Activated naive CD4-positive, alpha-beta T cell treated with anti-CD3 and anti-CD28 coated beads for 36 hours (primary cell): Measurements from ENCODE around the gene CCSER2. TPM values are rescaled to one million over a fixed set of nuclear protein-coding genes. Genes with fewer than 3 reads are reported as not detected.
"Not testable (repeated sequence)": the region's sequence is repeated elsewhere in the genome, so short reads cannot be mapped to it uniquely, and the experiment has no call there.

ENCODE experiments used
- CTCF ChIA-PET: fragments of 350-600 bp; sonication (Branson Sonifier 250); formaldehyde crosslinking; loops from one replicate; lab custom pipeline; 2021; ENCODE audit warnings: antibody characterized with exemption; lab: Charles Lee
- DNase-seq: peaks from one replicate; pipeline ENCODE4 v3.0.0-alpha.2; 2020
- H3K27ac Mint-ChIP-seq: one replicate; pipeline ENCODE4 v1.8.0; 2021; ENCODE audit warnings: mild to moderate bottlenecking, mixed read lengths
- H3K27me3 Mint-ChIP-seq: one replicate; pipeline ENCODE4 v1.8.0; 2021; ENCODE audit warnings: low read depth, mixed read lengths
- H3K36me3 Mint-ChIP-seq: one replicate; pipeline ENCODE4 v1.8.0; 2021; ENCODE audit warnings: low read depth, mixed read lengths
- H3K4me1 Mint-ChIP-seq: one replicate; pipeline ENCODE4 v1.8.0; 2021; ENCODE audit warnings: low read depth, mixed read lengths
- H3K4me3 Mint-ChIP-seq: one replicate; pipeline ENCODE4 v1.8.0; 2021; ENCODE audit warnings: mild to moderate bottlenecking, moderate library complexity, mixed read lengths
- H3K9me3 Mint-ChIP-seq: one replicate; pipeline ENCODE4 v1.8.0; 2021; ENCODE audit warnings: mixed read lengths
- intact Hi-C: fragments of 100-400 bp; cut with micrococcal nuclease; formaldehyde crosslinking; loops from one replicate; pipeline ENCODE4 v1.15.1; 2023
- total RNA-seq, 2 experiments: library from RNA; stranded (reverse); gene quantifications; one replicate each; pipeline ENCODE4 v1.2.3, GENCODE V29; 2021

CCSER2 gene
- total RNA-seq, 2 experiments from 2014 or later, result 78.0 to 81.8 TPM

DNA sequence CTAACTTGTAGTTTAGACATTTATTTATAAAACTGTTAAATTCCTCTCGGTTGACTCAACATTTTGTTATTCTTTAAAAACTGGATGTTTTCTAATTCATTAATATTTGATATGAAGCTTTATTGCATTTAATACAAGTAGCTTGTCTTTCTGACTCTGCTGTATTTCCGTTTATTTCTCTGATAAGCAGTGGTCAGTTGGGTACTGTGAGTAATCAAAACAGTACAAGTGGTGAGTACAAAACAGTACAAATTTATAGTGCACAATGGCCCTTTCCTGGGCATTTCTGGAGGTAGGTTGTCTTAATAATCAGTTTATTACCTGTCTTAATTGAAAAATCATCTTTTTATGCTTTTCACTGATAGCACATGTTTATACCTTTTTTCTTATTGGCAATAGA lies 182.7 kb downstream of the CCSER2 start:
- DNase-seq, result no peak
- Mint-ChIP-seq H3K27me3 (no peaks in the 10 kb centered on the region), H3K4me1 (no peaks in the 10 kb centered on the region), H3K4me3 (no peak overlapping the region), H3K27ac (no peak overlapping the region), H3K36me3 (peaks cover 15% of the 10 kb centered on the region), H3K9me3 (no peaks in the 10 kb centered on the region)
- CTCF ChIA-PET, result interaction anchor here (1.4 to 1.5 kb wide), 2 partner anchors 26 to 136 kb away, joined by 3 read pairs; no protein-coding TSS in a partner anchor
- intact Hi-C loops, result no loop called here

DNA sequence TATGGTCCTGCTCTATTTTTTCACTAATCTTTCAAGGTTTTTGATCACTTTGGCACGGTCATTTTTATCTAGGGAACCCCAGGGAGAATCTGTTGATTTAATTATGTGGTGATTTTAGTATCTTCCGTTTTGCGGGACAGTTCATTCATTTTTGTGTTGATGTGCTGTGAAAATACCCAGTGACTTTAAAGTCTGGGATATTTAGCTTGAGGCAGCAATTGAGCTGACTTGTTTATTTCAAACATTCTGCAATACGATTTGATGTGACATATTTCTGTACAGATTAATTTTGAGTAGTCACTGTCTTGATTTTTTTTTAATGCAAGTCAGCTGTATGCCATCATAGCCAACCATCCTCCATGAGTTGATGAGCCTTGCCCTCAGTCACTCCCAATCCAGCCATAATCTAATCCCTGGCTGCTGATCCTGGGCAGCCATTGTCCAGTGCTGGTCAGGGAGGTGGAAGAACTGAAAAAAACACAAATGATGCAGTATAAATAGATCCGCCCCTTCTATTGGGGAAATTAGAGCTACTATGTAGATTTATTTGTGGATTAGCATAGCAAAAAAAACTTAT lies 183.4 kb downstream of the CCSER2 start:
- CTCF ChIA-PET, result interaction anchor here (1.0 to 1.5 kb wide), 4 partner anchors 25 to 137 kb away, joined by 3 to 5 read pairs (median 3); no protein-coding TSS in a partner anchor
- no peak overlapping the region for H3K4me3 Mint-ChIP-seq
- no peak overlapping the region for H3K27ac Mint-ChIP-seq
- intact Hi-C loops, result no loop called here
- no peaks in the 10 kb centered on the region for H3K4me1 Mint-ChIP-seq
- no peak for DNase-seq
- no peaks in the 10 kb centered on the region for H3K9me3 Mint-ChIP-seq
- no peaks in the 10 kb centered on the region for H3K27me3 Mint-ChIP-seq
- H3K36me3 Mint-ChIP-seq, result peaks cover 16% of the 10 kb centered on the region

DNA sequence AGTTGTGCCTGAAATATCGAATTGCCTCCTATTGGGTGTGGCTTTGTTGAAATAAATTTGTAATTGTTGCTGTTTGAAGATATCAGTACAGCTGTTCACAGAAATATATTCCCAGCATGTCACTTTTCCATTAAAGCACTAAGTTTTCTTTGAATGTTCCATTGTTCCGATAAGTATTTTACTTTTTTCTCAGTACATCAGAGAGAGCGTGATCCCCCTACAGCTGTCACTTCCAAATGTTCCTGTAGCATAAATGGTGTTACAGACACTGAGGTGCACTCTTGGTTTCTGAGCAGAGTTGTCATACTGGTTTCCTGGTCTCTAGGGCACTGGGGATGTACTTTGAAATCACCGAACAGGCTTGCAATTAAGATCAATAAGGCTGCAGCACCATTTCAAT lies 189.2 kb downstream of the CCSER2 start:
- H3K4me1 Mint-ChIP-seq, result no peaks in the 10 kb centered on the region
- no peaks in the 10 kb centered on the region for H3K27me3 Mint-ChIP-seq
- peaks cover 15% of the 10 kb centered on the region for H3K36me3 Mint-ChIP-seq
- H3K9me3 Mint-ChIP-seq, result no peaks in the 10 kb centered on the region
- CTCF ChIA-PET, result interaction anchor here (2.0 kb wide), 1 partner anchor 20 kb away, joined by 5 read pairs; no protein-coding TSS in a partner anchor
- H3K27ac Mint-ChIP-seq, result no peak overlapping the region
- DNase-seq, result no peak
- intact Hi-C loops, result no loop called here
- no peak overlapping the region for H3K4me3 Mint-ChIP-seq

DNA sequence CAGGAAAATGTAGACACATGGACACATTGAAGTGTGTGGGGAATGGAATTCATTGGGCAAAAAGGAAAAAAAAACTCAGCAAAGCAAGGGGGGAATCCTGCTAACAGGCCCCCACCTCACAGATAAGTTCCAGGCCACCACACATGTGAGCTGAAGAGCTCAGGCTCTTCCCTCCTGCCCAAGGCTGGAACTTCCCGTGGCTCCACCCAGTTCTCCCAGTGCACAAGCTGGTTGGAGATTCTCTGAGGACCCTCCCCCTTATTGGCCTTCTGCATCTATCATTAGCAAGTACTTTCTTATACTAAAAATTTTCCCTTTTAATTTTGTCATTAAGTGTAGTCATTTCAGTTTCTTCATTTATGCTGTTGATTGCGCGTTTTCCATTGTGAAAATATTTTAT lies 190.8 kb downstream of the CCSER2 start:
- CTCF ChIA-PET, result interaction anchor here (0.6 kb wide), 1 partner anchor 48 kb away, joined by 5 read pairs; no protein-coding TSS in a partner anchor

DNA sequence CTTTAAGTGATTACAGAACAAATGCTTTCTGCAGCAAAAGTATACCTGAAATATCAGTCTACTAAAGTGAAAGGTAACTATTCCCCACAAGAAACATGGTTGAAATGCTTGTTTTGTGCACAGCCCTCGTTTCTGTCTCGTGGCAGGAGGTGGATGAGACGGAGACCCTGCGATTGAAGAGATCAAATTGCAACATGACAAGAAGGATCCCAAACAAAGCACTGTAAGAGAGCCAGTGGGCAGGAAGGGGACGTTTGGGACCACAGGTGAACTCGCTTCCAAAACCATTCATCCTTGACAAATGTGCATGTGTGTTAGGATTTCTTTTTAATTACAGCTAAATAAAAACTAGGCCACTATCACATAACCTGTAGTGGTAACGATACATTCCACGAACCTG lies 192.6 kb downstream of the CCSER2 start:
- H3K4me1 Mint-ChIP-seq, result peaks cover 5% of the 10 kb centered on the region
- CTCF ChIA-PET, result interaction anchor here (1.0 kb wide), 1 partner anchor 16 kb away, joined by 4 read pairs; no protein-coding TSS in a partner anchor
- intact Hi-C loops, result no loop called here

More for the DNA sequence above, 190.8 kb downstream of the CCSER2 start:
- Mint-ChIP-seq H3K27me3 (no peaks in the 10 kb centered on the region), H3K27ac (no peak overlapping the region), H3K36me3 (peaks cover 7% of the 10 kb centered on the region), H3K4me1 (peaks cover 5% of the 10 kb centered on the region), H3K9me3 (no peaks in the 10 kb centered on the region), H3K4me3 (no peak overlapping the region)
- intact Hi-C loops, result no loop called here
- DNase-seq, result no peak

DNA sequence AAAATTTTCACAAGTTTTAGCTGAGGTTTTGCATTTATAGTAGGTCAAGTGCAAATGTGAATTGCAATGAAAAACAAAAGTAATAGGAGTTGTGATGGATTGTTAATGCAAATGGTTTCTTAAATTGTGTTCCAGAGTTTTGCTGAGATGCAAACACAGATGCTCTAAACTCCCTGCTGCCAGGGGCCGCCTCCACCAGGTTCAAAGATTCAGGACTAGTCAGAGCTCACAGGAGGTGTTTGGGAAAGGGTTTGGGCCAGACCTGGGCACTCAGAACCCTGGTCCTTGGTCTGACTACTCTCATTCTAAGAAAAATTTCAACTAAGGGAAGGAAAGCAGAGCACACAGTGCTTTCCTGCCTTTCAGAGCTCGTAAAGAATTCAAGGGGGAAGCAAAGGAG lies 193.1 kb downstream of the CCSER2 start:
- CTCF ChIA-PET, result interaction anchor here (1.0 kb wide), 1 partner anchor 16 kb away, joined by 4 read pairs; no protein-coding TSS in a partner anchor
- Mint-ChIP-seq H3K4me3 (no peak overlapping the region), H3K9me3 (peaks cover 16% of the 10 kb centered on the region), H3K4me1 (peaks cover 5% of the 10 kb centered on the region), H3K36me3 (peaks cover 11% of the 10 kb centered on the region), H3K27me3 (no peaks in the 10 kb centered on the region), H3K27ac (no peak overlapping the region)
- DNase-seq, result no peak
- intact Hi-C loops, result no loop called here

More for the DNA sequence above, 192.6 kb downstream of the CCSER2 start:
- Mint-ChIP-seq H3K4me3 (no peak overlapping the region), H3K36me3 (peaks cover 10% of the 10 kb centered on the region), H3K27me3 (no peaks in the 10 kb centered on the region), H3K9me3 (peaks cover 11% of the 10 kb centered on the region), H3K27ac (no peak overlapping the region)
- DNase-seq, result no peak

DNA sequence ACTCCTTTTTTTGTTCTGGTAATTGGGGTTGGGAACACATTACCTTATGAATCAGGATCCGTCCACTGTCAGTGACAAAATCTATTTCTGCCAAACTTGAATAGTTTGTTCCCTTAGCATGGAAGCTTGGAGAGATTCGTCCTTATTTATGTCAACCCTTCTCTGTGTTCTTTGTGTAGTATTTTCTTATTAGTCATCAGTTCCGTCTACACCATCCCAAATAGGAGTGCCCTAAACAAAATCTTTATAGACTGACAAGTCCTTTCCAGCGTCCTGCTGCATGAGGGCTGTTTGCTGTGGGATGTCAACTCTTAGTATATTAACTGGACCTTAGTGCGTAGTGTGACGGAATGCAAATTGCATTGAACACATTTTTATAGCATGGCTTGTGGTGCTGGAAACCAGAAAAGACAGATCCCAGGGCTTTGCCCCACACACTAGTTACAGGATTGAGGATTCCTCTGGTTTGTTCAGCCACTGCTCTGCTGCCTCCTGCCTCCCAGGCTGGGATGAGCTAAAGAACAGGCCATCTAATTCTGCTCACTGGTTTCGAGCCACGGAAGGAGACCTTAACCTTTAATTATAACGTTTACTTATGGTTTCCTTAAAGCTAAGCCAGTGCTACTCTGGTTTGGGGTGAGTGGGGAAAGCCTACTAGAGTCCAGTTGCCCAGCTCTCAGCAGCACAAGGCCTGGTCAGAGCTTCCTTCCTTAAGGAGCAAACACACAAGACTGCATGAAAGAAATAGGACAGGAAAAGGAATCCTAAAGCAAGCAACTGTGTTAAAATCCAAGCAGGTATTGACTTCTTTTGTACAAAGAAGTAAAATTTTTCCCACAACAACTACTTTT lies 194.4 kb downstream of the CCSER2 start:
- no peak for DNase-seq
- CTCF ChIA-PET, result interaction anchor here (0.6 to 2.9 kb wide), 3 partner anchors 15 to 355 kb away, joined by 3 to 13 read pairs (median 4); no protein-coding TSS in a partner anchor

DNA sequence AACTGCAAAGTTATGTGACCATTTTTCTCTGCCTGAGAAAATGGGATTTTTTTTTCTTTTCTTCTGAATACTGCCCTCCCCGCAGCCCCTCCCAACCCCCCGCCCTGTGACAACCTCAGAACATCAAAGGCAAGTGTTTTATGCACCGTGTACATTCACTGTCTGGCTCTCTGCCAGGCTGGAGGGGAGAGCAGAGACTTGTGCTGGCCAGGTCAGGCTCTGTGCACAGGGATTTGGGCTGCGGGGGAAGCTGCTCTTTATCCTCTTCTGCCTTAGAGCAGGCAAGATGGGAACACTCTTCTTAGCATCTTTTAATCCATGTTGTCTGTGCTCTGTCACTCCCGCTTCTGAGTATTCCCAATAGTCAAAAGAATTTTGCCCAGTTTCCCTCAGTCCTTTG lies 195.1 kb downstream of the CCSER2 start:
- Mint-ChIP-seq H3K4me1 (peaks cover 5% of the 10 kb centered on the region), H3K27ac (no peak overlapping the region), H3K4me3 (no peak overlapping the region), H3K9me3 (peaks cover 18% of the 10 kb centered on the region), H3K27me3 (no peaks in the 10 kb centered on the region), H3K36me3 (peaks cover 11% of the 10 kb centered on the region)
- DNase-seq, result peak; percentile 26
- CTCF ChIA-PET, result interaction anchor here (0.6 to 2.9 kb wide), 2 partner anchors 14 to 215 kb away, joined by 4 to 13 read pairs; no protein-coding TSS in a partner anchor
- intact Hi-C loops, result no loop called here

More for the DNA sequence above, 194.4 kb downstream of the CCSER2 start:
- peaks cover 11% of the 10 kb centered on the region for H3K36me3 Mint-ChIP-seq
- peaks cover 18% of the 10 kb centered on the region for H3K9me3 Mint-ChIP-seq
- no peaks in the 10 kb centered on the region for H3K27me3 Mint-ChIP-seq
- H3K4me3 Mint-ChIP-seq, result no peak overlapping the region
- intact Hi-C loops, result no loop called here
- H3K27ac Mint-ChIP-seq, result no peak overlapping the region
- peaks cover 5% of the 10 kb centered on the region for H3K4me1 Mint-ChIP-seq

DNA sequence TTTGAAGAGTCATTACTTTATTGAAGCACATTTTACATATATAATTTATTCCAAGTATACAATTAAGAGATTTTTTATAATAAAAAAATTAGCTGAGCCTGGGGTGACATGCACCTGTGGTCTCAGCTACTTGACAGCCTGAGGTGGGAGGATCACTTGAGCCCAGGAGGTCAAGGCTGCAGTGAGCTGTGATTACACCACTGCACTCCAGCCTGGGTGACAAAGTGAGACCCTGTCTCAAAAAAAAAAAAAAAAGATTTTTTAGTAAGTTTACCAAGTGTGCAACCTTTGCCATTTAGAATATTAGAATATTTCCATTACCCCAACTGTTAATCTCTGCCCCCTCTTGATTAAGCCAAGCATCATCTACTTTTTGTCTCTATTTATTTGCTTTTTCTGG lies 196.0 kb downstream of the CCSER2 start:
- intact Hi-C loops, result no loop called here
- Mint-ChIP-seq H3K27me3 (no peaks in the 10 kb centered on the region), H3K9me3 (peaks cover 18% of the 10 kb centered on the region), H3K4me3 (no peak overlapping the region), H3K27ac (no peak overlapping the region), H3K36me3 (peaks cover 11% of the 10 kb centered on the region), H3K4me1 (peaks cover 5% of the 10 kb centered on the region)
- CTCF ChIA-PET, result interaction anchor here (2.9 kb wide), 1 partner anchor 13 kb away, joined by 13 read pairs; no protein-coding TSS in a partner anchor
- DNase-seq, result no peak

DNA sequence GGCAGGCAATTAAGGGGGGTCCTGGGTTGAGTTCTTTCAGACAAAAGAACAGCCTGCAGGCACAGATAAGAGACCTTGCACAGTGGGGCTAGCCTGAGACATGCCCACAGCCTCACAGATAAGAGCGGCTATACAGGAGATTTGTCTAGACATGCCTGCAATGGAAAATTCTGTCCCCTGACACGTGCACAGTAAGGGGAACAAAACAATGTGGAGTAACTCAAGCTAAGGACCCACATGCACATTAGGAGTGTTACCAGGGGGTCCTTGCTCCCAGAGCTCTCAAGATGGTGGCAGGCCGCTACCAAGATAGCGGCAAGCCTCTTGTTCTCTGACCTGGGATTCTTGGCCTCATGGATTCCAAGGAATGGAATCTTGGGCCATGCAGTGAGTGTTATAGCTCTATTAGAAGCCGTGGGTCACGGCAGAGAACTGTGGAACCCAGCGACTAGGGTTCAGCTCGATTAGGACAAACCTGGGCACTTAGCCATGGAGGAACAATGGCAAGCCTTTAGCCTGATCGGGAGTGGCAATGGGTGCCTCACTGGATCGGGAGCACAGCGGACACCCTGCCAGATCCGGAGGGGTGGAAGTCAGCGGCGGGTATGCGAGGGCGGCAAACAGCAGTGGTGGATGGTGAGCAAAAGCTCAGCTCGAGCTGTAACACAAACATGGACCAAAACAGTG lies 196.9 kb downstream of the CCSER2 start:
- no peak for DNase-seq
- Mint-ChIP-seq H3K4me3 (no peak overlapping the region), H3K4me1 (peaks cover 5% of the 10 kb centered on the region), H3K9me3 (peaks cover 18% of the 10 kb centered on the region), H3K27ac (peak overlapping the region; percentile 44), H3K27me3 (no peaks in the 10 kb centered on the region), H3K36me3 (peaks cover 11% of the 10 kb centered on the region)
- intact Hi-C loops, result no loop called here
- CTCF ChIA-PET, result interaction anchor here (0.6 to 1.6 kb wide), 2 partner anchors 12 to 111 kb away, joined by 4 to 5 read pairs; no protein-coding TSS in a partner anchor

DNA sequence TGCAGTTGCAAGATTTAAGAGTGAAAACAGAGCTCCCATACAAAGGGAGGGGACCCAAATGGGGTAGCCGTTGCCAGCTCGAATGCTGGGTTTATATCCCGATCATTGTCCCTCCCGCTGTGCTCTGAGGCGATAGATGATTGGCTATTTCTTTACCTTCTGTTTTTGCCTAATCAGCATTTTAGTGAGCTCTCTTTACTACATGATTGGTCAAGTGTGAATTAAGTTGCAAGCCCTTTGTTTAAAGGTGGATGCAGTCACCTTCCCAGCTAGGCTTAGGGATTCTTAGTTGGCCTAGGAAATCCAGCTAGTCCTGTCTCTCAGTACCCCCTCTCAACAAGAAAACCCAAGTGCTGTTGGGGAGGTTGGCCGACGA lies 197.4 kb downstream of the CCSER2 start:
- peak; percentile 39 for DNase-seq
- peaks cover 11% of the 10 kb centered on the region for H3K36me3 Mint-ChIP-seq
- H3K27ac Mint-ChIP-seq, intact Hi-C loops, H3K4me3 Mint-ChIP-seq, H3K27me3 Mint-ChIP-seq, H3K4me1 Mint-ChIP-seq: not testable (repeated sequence)
- CTCF ChIA-PET, result interaction anchor here (1.6 kb wide), 1 partner anchor 12 kb away, joined by 4 read pairs; no protein-coding TSS in a partner anchor
- peaks cover 18% of the 10 kb centered on the region for H3K9me3 Mint-ChIP-seq

DNA sequence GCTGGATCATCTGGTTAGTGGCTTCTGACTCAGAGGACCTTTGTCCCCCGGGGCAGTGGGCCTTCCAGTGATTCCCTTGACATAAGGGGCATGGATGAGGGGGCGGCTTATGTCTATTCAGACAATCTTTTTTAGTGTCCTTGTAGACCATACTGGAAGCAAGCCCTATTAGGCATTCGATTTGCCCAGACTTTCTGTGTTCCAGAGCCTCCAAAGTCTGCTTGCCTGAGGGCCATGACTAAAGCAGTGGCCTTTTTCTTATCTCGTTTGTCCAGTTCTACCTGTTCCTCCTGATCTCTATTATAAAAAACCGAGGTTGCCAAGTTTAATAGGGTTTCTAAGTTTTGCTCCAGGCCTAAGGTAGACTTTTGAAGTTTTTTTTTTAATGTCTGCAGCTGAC lies 199.0 kb downstream of the CCSER2 start:
- H3K4me1 Mint-ChIP-seq, CTCF ChIA-PET, H3K4me3 Mint-ChIP-seq, H3K27me3 Mint-ChIP-seq, H3K27ac Mint-ChIP-seq, DNase-seq, intact Hi-C loops: not testable (repeated sequence)
- peaks cover 18% of the 10 kb centered on the region for H3K9me3 Mint-ChIP-seq
- peaks cover 11% of the 10 kb centered on the region for H3K36me3 Mint-ChIP-seq
